ENCODE measurements around the gene REEP5. TPM values are rescaled to one million over a fixed set of nuclear protein-coding genes. Genes with fewer than 3 reads are reported as not detected.

Gene REEP5
- total RNA-seq, 1 donor, result 15.9 TPM

GRCh38 chr5:112848116-112848811, 73.8 kb downstream of the REEP5 start:
- DNase-seq (ENCODE audit: low read depth in 2 of 3, low spot score in 2 of 3), result peak in 2 of 3 donors; percentile 46 to 75

- DNase-seq (ENCODE audit: low read depth in 2 of 3, low spot score in 2 of 3), result no peak
Measured at GRCh38 chr5:112847306-112847705, 74.7 kb downstream of the REEP5 start.

- DNase-seq (ENCODE audit: low read depth in 2 of 3, low spot score in 2 of 3), result no peak
Measured at GRCh38 chr5:112846556-112846955, 75.5 kb downstream of the REEP5 start.

- no peak for DNase-seq (ENCODE audit: low read depth in 2 of 3, low spot score in 2 of 3)
Measured at GRCh38 chr5:112844489-112844888, 77.5 kb downstream of the REEP5 start.

GRCh38 chr5:112833971-112834370, 88.1 kb downstream of the REEP5 start:
- DNase-seq (ENCODE audit: low read depth in 2 of 3, low spot score in 2 of 3), result no peak

GRCh38 chr5:112830378-112830777, 91.6 kb downstream of the REEP5 start:
- no peak for DNase-seq (ENCODE audit: low read depth in 2 of 3, low spot score in 2 of 3)

Other genes starting within 250 kb of the REEP5 start
- 37.2 TPM for gene APC, start 184.3 kb downstream of the REEP5 start, total RNA-seq
- 5.9 TPM for gene SRP19, start 60.9 kb downstream of the REEP5 start, total RNA-seq
- 39.9 TPM for gene DCP2, start 54.6 kb upstream of the REEP5 start, total RNA-seq

Measured in hematopoietic multipotent progenitor cell (in vitro differentiated cells).